Trophoblast cell (in vitro differentiated cells and primary cell): ENCODE data around the gene MIA2.
A peak's percentile ranks its signal among the peaks of the same experiment; 100 is the strongest.

Source experiments
- DNase-seq, 2 donors: peaks; one replicate each; pipeline ENCODE4 v3.0.0-alpha.2; 2016
- H2AFZ ChIP-seq: 2 replicates; pipeline ENCODE4 v1.6.1; 2013; ENCODE audit warnings: low read length, moderate library complexity, mild to moderate bottlenecking; ENCODE audit not compliant: insufficient read depth, poor library complexity
- H2AK5ac ChIP-seq: 2 replicates; pipeline ENCODE4 v1.6.1; 2013; ENCODE audit warnings: mild to moderate bottlenecking, low read length
- H2BK120ac ChIP-seq: 2 replicates; pipeline ENCODE4 v1.6.1; 2013; ENCODE audit warnings: low read length, mild to moderate bottlenecking, moderate library complexity; ENCODE audit not compliant: insufficient read depth, poor library complexity
- H2BK12ac ChIP-seq: 2 replicates; pipeline ENCODE4 v1.6.1; 2013; ENCODE audit warnings: mild to moderate bottlenecking, low read length, moderate library complexity
- H2BK5ac ChIP-seq: 2 replicates; pipeline ENCODE4 v1.6.1; 2013; ENCODE audit warnings: low read length, low read depth, moderate library complexity, mild to moderate bottlenecking; ENCODE audit not compliant: poor library complexity
- H3K14ac ChIP-seq: 2 replicates; pipeline ENCODE4 v1.6.1; 2013; ENCODE audit warnings: mild to moderate bottlenecking, low read length
- H3K18ac ChIP-seq: 2 replicates; pipeline ENCODE4 v1.6.1; 2013; ENCODE audit warnings: mild to moderate bottlenecking, low read length
- H3K23ac ChIP-seq: 2 replicates; pipeline ENCODE4 v1.6.1; 2013; ENCODE audit warnings: low read length
- H3K27ac ChIP-seq: 2 replicates; pipeline ENCODE4 v1.5.1; 2013; ENCODE audit warnings: low read depth, mild to moderate bottlenecking, inconsistent platforms, low read length, moderate library complexity
- H3K27me3 ChIP-seq: 2 replicates; pipeline ENCODE4 v1.6.1; 2013; ENCODE audit warnings: inconsistent platforms, mild to moderate bottlenecking, low read length, moderate library complexity; ENCODE audit not compliant: insufficient read depth
- H3K36me3 ChIP-seq, 2 experiments: 1 replicate in 1 of 2; 2 replicates in 1 of 2; pipeline ENCODE4 v1.6.1; 2013; ENCODE audit warnings: low read length in 2 of 2, mild to moderate bottlenecking in 2 of 2, moderate library complexity in 1 of 2; ENCODE audit not compliant: insufficient read depth in 2 of 2, control insufficient read depth in 1 of 2
- H3K4ac ChIP-seq: 2 replicates; pipeline ENCODE4 v1.6.1; 2013; ENCODE audit warnings: low read depth, mild to moderate bottlenecking, low read length, moderate library complexity
- H3K4me1 ChIP-seq, 2 experiments: 1 replicate in 1 of 2; 2 replicates in 1 of 2; pipeline ENCODE4 v1.6.1; 2013; ENCODE audit warnings: low read length in 2 of 2, mild to moderate bottlenecking in 2 of 2, moderate library complexity in 1 of 2; ENCODE audit not compliant: insufficient read depth in 2 of 2, control insufficient read depth in 1 of 2
- H3K4me2 ChIP-seq: 2 replicates; pipeline ENCODE4 v1.6.1; 2013; ENCODE audit warnings: inconsistent platforms, mild to moderate bottlenecking, low read length, moderate library complexity
- H3K4me3 ChIP-seq: 2 replicates; pipeline ENCODE4 v1.5.1; 2013; ENCODE audit warnings: mild to moderate bottlenecking, low read depth, low read length, inconsistent platforms
- H3K79me1 ChIP-seq: one replicate; pipeline ENCODE4 v1.6.1; 2013; ENCODE audit warnings: low read length
- H3K79me2 ChIP-seq: 2 replicates; pipeline ENCODE4 v1.6.1; 2013; ENCODE audit warnings: low read length, mild to moderate bottlenecking; ENCODE audit not compliant: control insufficient read depth, insufficient read depth, poor library complexity
- H3K9ac ChIP-seq: 2 replicates; pipeline ENCODE4 v1.6.1; 2013; ENCODE audit warnings: mild to moderate bottlenecking, low read length
- H3K9me3 ChIP-seq: 2 replicates; pipeline ENCODE4 v1.6.1; 2013; ENCODE audit warnings: low read depth, mild to moderate bottlenecking, control low read depth, inconsistent platforms, low read length; ENCODE audit not compliant: insufficient read depth
- H4K12ac ChIP-seq: 2 replicates; pipeline ENCODE4 v1.6.1; 2013; ENCODE audit warnings: low read depth, mild to moderate bottlenecking, low read length, moderate library complexity
- H4K8ac ChIP-seq: 2 replicates; pipeline ENCODE4 v1.6.1; 2013; ENCODE audit warnings: low read depth, mild to moderate bottlenecking, low read length, moderate library complexity
- H4K91ac ChIP-seq: one replicate; pipeline ENCODE4 v1.6.1; 2013; ENCODE audit warnings: low read depth, mild to moderate bottlenecking, low read length, moderate library complexity
- WGBS: extraction: QIAGEN DNeasy Blood & Tissue Kit; methylation state at CpG from one replicate; pipeline ENCODE4 v1.1.7; 2013; ENCODE audit warnings: missing lambda C conversion rate; ENCODE audit not compliant: insufficient read length, insufficient coverage; ENCODE audit errors: extremely low coverage; 5-methylcytosine and 5-hydroxymethylcytosine counted together

The MIA2 gene

DNA sequence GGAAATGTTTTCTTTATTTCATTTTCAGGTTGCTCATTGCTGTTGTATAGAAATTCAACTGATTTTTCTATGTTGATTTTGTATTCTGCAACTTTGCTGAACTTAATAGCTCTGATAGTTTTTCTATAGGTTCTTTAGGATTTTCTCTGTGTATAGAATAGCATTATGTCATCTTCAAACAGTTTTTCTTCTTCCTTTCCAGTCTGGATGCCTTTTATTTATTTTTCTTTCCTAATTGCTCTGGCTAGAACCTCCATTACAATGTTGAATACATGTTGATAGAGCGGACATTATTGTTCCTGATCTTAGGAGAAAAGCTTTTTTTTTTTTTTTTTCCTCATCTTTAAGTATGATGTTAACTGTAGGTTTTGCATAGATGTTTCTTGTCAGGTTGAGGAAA is 39.2 kb downstream of the MIA2 start:
- WGBS, result no CpG with 5 or more reads among the region's 1 CpG
- no peak overlapping the region for H3K27ac ChIP-seq
- peaks cover 1% of the 10 kb centered on the region for H3K79me1 ChIP-seq
- peaks cover 0 to 3% of the 10 kb centered on the region in 2 experiments for H3K36me3 ChIP-seq
- H4K91ac ChIP-seq, result no peak overlapping the region
- no peak overlapping the region for H3K9ac ChIP-seq
- H3K4me1 ChIP-seq, result peaks cover 0 to 5% of the 10 kb centered on the region in 2 experiments
- H3K9me3 ChIP-seq, result no peaks in the 10 kb centered on the region
- no peak overlapping the region for H3K4me3 ChIP-seq
- no peak overlapping the region for H2AK5ac ChIP-seq
- H3K79me2 ChIP-seq, result peaks cover 11% of the 10 kb centered on the region
- no peaks in the 10 kb centered on the region for H3K27me3 ChIP-seq
- no peak overlapping the region for H3K4me2 ChIP-seq
- no peak overlapping the region for H3K14ac ChIP-seq
- no peak overlapping the region for H2BK12ac ChIP-seq
- H3K18ac ChIP-seq, result no peak overlapping the region
- DNase-seq, result no peak
- H3K4ac ChIP-seq, result no peak overlapping the region
- H2AFZ ChIP-seq, result no peak overlapping the region
- H2BK5ac ChIP-seq, result no peak overlapping the region
- no peak overlapping the region for H2BK120ac ChIP-seq
- H3K23ac ChIP-seq, result no peak overlapping the region
- no peak overlapping the region for H4K12ac ChIP-seq
- no peak overlapping the region for H4K8ac ChIP-seq

DNA sequence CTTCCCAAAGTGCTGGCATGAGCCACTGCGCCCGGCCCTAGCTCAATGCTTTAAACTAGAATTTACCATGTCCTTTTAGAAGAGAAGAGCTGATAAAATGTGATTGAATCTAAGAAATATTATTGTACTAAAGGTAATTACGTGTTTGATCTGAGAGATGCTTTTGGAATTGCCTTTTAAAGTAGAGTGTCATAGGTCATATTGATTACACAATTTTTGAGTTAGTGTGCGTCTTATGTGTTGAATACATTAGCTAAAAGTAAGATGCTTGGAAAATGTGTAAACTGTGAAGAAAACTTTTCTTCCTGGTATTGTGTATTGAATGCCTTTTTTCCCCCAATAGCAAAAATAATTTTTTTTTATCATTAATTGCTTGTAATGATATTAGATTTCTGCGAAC is 41.7 kb downstream of the MIA2 start:
- peaks cover 1% of the 10 kb centered on the region for H3K79me1 ChIP-seq
- no peak overlapping the region for H3K9ac ChIP-seq
- H4K8ac ChIP-seq, result no peak overlapping the region
- H2BK120ac ChIP-seq, result no peak overlapping the region
- no peak overlapping the region for H3K4me2 ChIP-seq
- peaks cover 1 to 3% of the 10 kb centered on the region in 2 experiments for H3K36me3 ChIP-seq
- H4K91ac ChIP-seq, result no peak overlapping the region
- peaks cover 10% of the 10 kb centered on the region for H3K79me2 ChIP-seq
- WGBS, result no CpG with 5 or more reads among the region's 5 CpGs
- H2BK12ac ChIP-seq, result no peak overlapping the region
- no peak overlapping the region for H2AK5ac ChIP-seq
- H3K4ac ChIP-seq, result no peak overlapping the region
- H3K14ac ChIP-seq, result no peak overlapping the region
- H4K12ac ChIP-seq, result no peak overlapping the region
- no peaks in the 10 kb centered on the region for H3K9me3 ChIP-seq
- no peak overlapping the region for H3K18ac ChIP-seq
- H3K23ac ChIP-seq, result no peak overlapping the region
- H3K27me3 ChIP-seq, result no peaks in the 10 kb centered on the region
- H2AFZ ChIP-seq, result no peak overlapping the region
- no peak overlapping the region for H3K27ac ChIP-seq
- no peak overlapping the region for H3K4me3 ChIP-seq
- no peak for DNase-seq
- no peak overlapping the region for H2BK5ac ChIP-seq
- peaks cover 0 to 5% of the 10 kb centered on the region in 2 experiments for H3K4me1 ChIP-seq

DNA sequence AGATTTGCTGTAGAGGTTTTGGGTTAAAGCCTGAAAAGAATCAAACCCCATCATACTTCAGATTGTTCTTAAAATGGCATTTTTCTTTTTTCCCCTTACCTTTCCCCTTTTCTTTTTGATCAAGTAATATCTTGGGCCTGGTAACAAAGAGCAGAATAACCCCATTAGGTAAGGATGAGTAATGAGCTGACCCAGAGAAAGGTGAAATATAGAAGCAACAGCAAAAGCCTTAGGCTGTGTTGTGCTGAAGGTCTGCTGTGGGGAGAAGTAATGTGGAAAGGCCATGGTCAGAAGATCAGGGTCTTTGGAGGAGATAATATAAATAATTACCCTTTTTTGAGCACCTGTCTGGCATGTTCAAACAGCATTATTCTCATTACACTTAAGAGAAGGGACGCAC is 42.3 kb downstream of the MIA2 start:
- H2AK5ac ChIP-seq, result no peak overlapping the region

DNA sequence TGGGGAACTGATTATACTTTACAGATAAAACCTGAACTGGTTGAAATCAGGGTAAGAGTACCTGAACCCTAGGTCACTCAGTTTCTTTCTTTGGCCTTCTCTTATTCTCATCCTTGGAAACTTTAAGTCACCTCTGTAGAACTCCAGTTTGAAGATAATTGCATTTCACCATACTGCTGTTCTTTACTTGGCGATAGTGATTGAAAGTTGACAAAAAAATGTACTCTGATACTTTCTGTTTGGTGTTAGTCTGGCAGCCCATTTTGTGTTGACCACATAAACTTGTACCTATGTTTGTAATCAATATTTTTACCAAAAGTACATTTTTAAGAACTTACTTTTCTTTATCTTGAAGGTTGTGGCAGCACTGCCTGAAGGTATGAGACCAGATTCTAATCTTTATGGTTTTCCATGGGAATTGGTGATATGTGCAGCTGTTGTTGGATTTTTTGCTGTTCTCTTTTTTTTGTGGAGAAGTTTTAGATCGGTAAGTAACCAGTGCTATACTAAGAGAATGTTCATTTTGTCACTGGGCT is 42.9 kb downstream of the MIA2 start:
- Histone ChIP-seq H4K91ac (no peak overlapping the region), H2AFZ (no peak overlapping the region), H3K4ac (no peak overlapping the region), H3K14ac (no peak overlapping the region), H4K12ac (no peak overlapping the region), H3K4me2 (no peak overlapping the region), H3K18ac (no peak overlapping the region), H3K4me1 (peaks cover 0 to 4% of the 10 kb centered on the region in 2 experiments), H3K27me3 (no peaks in the 10 kb centered on the region), H3K79me1 (peaks cover 1% of the 10 kb centered on the region), H3K4me3 (no peak overlapping the region), H3K27ac (no peak overlapping the region), H2BK5ac (no peak overlapping the region), H3K79me2 (peaks cover 7% of the 10 kb centered on the region), H2AK5ac (no peak overlapping the region), H3K9me3 (no peaks in the 10 kb centered on the region), H3K9ac (no peak overlapping the region), H2BK12ac (no peak overlapping the region), H3K23ac (no peak overlapping the region), H2BK120ac (no peak overlapping the region), H4K8ac (no peak overlapping the region), H3K36me3 (peaks cover 0 to 3% of the 10 kb centered on the region in 2 experiments)
- DNase-seq, result peak in 1 of 2 donors; percentile 40
- no CpG with 5 or more reads among the region's 2 CpGs for WGBS

More for the DNA sequence above, 42.3 kb downstream of the MIA2 start:
- Histone ChIP-seq H2BK120ac (no peak overlapping the region), H3K4me1 (peaks cover 0 to 4% of the 10 kb centered on the region in 2 experiments), H3K4ac (no peak overlapping the region), H3K36me3 (peaks cover 0 to 3% of the 10 kb centered on the region in 2 experiments), H3K79me2 (peaks cover 9% of the 10 kb centered on the region), H3K9ac (no peak overlapping the region), H3K27me3 (no peaks in the 10 kb centered on the region), H2BK5ac (no peak overlapping the region), H2BK12ac (no peak overlapping the region), H3K9me3 (no peaks in the 10 kb centered on the region), H2AFZ (no peak overlapping the region), H3K79me1 (peaks cover 1% of the 10 kb centered on the region), H4K12ac (no peak overlapping the region), H3K4me2 (no peak overlapping the region), H3K23ac (no peak overlapping the region), H3K4me3 (no peak overlapping the region), H4K8ac (no peak overlapping the region), H4K91ac (no peak overlapping the region), H3K27ac (no peak overlapping the region), H3K14ac (no peak overlapping the region), H3K18ac (no peak overlapping the region)
- WGBS, result no CpG with 5 or more reads among the region's 1 CpG
- no peak for DNase-seq
